ENCODE results near the gene C9orf72. TPM values are rescaled to one million over a fixed set of nuclear protein-coding genes. Genes with fewer than 3 reads are reported as not detected.

C9orf72 gene
- total RNA-seq, 2 donors from 2014 or later, result 8.0 to 14.0 TPM

GRCh38 chr9:27527702-27528075, 45.6 kb downstream of the C9orf72 start:
- H3K27me3 ChIP-seq, result no peaks in the 10 kb centered on the region
- no peak for TF ChIP-seq CTCF (IDR thresholded peaks at IDR 0.05)
- peak overlapping the region; percentile 71 to 99 for H3K9ac ChIP-seq (ENCODE audit: low read depth in 2 of 2, low read length in 2 of 2)
- peak overlapping the region; percentile 79 for H3K4me3 ChIP-seq
- intact Hi-C loops (cut with DNase I), result loop anchor here (2.0 to 10.0 kb wide), 3 partner anchors 61 to 195 kb away; no protein-coding TSS in a partner anchor
- no peak for DNase-seq
- no peaks in the 10 kb centered on the region for H3K36me3 ChIP-seq
- H3K9me3 ChIP-seq, result no peaks in the 10 kb centered on the region
- no peaks in the 10 kb centered on the region for H3K4me1 ChIP-seq
- peak overlapping the region; percentile 96 for H3K27ac ChIP-seq

- H3K36me3 ChIP-seq, result no peaks in the 10 kb centered on the region
- H3K27ac ChIP-seq, result no peak within 1 kb of the TSS
- no peak within 1 kb of the TSS for H3K9ac ChIP-seq (ENCODE audit: low read depth in 2 of 2, low read length in 2 of 2)
- TF ChIP-seq CTCF (IDR thresholded peaks at IDR 0.05), result no peak
- no peaks in the 10 kb centered on the region for H3K27me3 ChIP-seq
- no peaks in the 10 kb centered on the region for H3K9me3 ChIP-seq
- DNase-seq, result no peak
- intact Hi-C loops (cut with DNase I), result loop anchor here (10.0 kb wide), 1 partner anchor 109 kb away; no protein-coding TSS in a partner anchor
- no peak within 1 kb of the TSS for H3K4me3 ChIP-seq
- no peaks in the 10 kb centered on the region for H3K4me1 ChIP-seq
These were observed 49.0 kb downstream of the C9orf72 start, which contains the start of gene IFNK for GRCh38 chr9:27524236-27524635. Gene IFNK, plus strand, starts transcription at chr9:27524290. Its CDS starts 47 bp downstream, at chr9:27524337.

- intact Hi-C loops (cut with DNase I), result loop anchor here (10.0 kb wide), 1 partner anchor 108 kb away; no protein-coding TSS in a partner anchor
- TF ChIP-seq CTCF (IDR thresholded peaks at IDR 0.05), result no peak
These were observed 50.1 kb downstream of the C9orf72 start for GRCh38 chr9:27523141-27523540.

GRCh38 chr9:27520986-27521385, 52.3 kb downstream of the C9orf72 start:
- no peaks in the 10 kb centered on the region for H3K36me3 ChIP-seq
- H3K9me3 ChIP-seq, result no peaks in the 10 kb centered on the region
- intact Hi-C loops (cut with DNase I), result loop anchor here (10.0 kb wide), 1 partner anchor 106 kb away; no protein-coding TSS in a partner anchor

More at GRCh38 chr9:27523141-27523540, 50.1 kb downstream of the C9orf72 start:
- H3K9ac ChIP-seq (ENCODE audit: low read depth in 2 of 2, low read length in 2 of 2), result no peak overlapping the region
- H3K27me3 ChIP-seq, result no peaks in the 10 kb centered on the region
- H3K4me1 ChIP-seq, result no peaks in the 10 kb centered on the region
- H3K36me3 ChIP-seq, result no peaks in the 10 kb centered on the region
- DNase-seq, result no peak
- H3K9me3 ChIP-seq, result no peaks in the 10 kb centered on the region
- H3K4me3 ChIP-seq, result no peak overlapping the region
- no peak overlapping the region for H3K27ac ChIP-seq

More at GRCh38 chr9:27520986-27521385, 52.3 kb downstream of the C9orf72 start:
- H3K4me3 ChIP-seq, result no peak overlapping the region
- no peak for DNase-seq
- no peaks in the 10 kb centered on the region for H3K4me1 ChIP-seq
- H3K9ac ChIP-seq (ENCODE audit: low read depth in 2 of 2, low read length in 2 of 2), result no peak overlapping the region
- no peaks in the 10 kb centered on the region for H3K27me3 ChIP-seq
- TF ChIP-seq CTCF (IDR thresholded peaks at IDR 0.05), result no peak
- no peak overlapping the region for H3K27ac ChIP-seq

Data from colonic mucosa (tissue), 4 donors.